Bronchial epithelial cell (primary cell): ENCODE results near the gene PTPRCAP. TPM values are rescaled to one million over a fixed set of nuclear protein-coding genes. Genes with fewer than 3 reads are reported as not detected.

Experiments used
- DNase-seq: peaks from one replicate; pipeline ENCODE4 v3.0.0-alpha.2; 2010; ENCODE audit warnings: low read depth
- FAIRE-seq: peaks from 2 replicates; lab custom pipeline; 2011; peaks lifted over from hg19 to GRCh38; lab: Jason Lieb, UNC
- H3K27me3 ChIP-seq: 2 replicates; pipeline ENCODE4 v1.5.1; 2011; ENCODE audit warnings: low read length; ENCODE audit not compliant: control insufficient read depth, insufficient read depth
- H3K36me3 ChIP-seq: 2 replicates; pipeline ENCODE4 v1.5.1; 2011; ENCODE audit warnings: low read length; ENCODE audit not compliant: control insufficient read depth, insufficient read depth
- H3K4me3 ChIP-seq: 2 replicates; pipeline ENCODE4 v1.5.1; 2011; ENCODE audit warnings: mild to moderate bottlenecking, low read depth, low read length, control low read depth
- total RNA-seq: library from RNA; depleted of rRNA; stranded (reverse); fragments of >200 nt; gene quantifications from 2 replicates; pipeline ENCODE4 v1.2.1, GENCODE V29; 2014
- TF ChIP-seq, protein P1 (sequence below): IDR thresholded peaks from 2 replicates; pipeline ENCODE4 v1.5.1; 2011; ENCODE audit warnings: mild to moderate bottlenecking, moderate library complexity, low read length, control low read depth, inconsistent platforms; ENCODE audit not compliant: insufficient read depth, severe bottlenecking

PTPRCAP gene
- total RNA-seq, 1 donor from 2014 or later: 0.26 TPM

DNA sequence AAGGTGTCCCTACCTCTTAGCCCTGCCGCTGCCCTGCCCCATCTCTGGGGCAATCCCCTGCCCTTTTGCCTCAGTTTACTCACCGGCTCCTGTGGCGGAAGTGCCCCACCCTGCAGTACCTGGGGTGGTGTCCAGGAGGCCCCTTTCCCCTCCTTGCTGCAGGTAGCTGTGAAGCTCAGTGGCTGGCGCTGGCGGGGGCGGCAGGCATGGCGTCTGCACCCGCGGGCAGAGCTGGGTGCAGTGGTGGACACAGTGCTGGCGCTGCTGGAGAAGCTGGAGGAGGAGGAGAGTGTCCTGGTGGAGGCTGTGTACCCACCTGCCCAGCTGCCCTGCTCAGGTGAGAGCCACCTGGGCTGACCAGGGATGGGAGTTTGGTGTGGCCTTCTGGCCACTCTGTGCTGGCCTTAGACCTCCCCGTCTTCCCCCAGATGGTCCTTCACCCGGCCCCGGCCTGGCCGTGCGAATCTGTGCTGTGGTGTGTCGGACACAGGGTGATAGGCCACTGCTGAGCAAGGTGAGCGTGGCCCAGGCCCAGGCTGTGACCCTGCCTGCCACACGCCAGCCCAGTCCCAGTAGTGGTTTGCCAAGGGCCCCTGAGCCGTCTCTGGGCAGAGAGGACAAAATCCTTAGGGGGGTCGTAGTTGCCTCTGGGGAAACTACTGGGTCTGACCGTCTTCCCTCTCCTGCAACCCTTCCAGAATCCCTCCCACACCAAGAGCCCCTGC, 18.0 kb downstream of the PTPRCAP start:
- no peak for DNase-seq
- H3K27me3 ChIP-seq: no peaks in the 10 kb centered on the region
- no peak overlapping the region for H3K4me3 ChIP-seq
- TF ChIP-seq, protein P1, sequence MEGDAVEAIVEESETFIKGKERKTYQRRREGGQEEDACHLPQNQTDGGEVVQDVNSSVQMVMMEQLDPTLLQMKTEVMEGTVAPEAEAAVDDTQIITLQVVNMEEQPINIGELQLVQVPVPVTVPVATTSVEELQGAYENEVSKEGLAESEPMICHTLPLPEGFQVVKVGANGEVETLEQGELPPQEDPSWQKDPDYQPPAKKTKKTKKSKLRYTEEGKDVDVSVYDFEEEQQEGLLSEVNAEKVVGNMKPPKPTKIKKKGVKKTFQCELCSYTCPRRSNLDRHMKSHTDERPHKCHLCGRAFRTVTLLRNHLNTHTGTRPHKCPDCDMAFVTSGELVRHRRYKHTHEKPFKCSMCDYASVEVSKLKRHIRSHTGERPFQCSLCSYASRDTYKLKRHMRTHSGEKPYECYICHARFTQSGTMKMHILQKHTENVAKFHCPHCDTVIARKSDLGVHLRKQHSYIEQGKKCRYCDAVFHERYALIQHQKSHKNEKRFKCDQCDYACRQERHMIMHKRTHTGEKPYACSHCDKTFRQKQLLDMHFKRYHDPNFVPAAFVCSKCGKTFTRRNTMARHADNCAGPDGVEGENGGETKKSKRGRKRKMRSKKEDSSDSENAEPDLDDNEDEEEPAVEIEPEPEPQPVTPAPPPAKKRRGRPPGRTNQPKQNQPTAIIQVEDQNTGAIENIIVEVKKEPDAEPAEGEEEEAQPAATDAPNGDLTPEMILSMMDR: no peak
- no peaks in the 10 kb centered on the region for H3K36me3 ChIP-seq
- no peak for FAIRE-seq

DNA sequence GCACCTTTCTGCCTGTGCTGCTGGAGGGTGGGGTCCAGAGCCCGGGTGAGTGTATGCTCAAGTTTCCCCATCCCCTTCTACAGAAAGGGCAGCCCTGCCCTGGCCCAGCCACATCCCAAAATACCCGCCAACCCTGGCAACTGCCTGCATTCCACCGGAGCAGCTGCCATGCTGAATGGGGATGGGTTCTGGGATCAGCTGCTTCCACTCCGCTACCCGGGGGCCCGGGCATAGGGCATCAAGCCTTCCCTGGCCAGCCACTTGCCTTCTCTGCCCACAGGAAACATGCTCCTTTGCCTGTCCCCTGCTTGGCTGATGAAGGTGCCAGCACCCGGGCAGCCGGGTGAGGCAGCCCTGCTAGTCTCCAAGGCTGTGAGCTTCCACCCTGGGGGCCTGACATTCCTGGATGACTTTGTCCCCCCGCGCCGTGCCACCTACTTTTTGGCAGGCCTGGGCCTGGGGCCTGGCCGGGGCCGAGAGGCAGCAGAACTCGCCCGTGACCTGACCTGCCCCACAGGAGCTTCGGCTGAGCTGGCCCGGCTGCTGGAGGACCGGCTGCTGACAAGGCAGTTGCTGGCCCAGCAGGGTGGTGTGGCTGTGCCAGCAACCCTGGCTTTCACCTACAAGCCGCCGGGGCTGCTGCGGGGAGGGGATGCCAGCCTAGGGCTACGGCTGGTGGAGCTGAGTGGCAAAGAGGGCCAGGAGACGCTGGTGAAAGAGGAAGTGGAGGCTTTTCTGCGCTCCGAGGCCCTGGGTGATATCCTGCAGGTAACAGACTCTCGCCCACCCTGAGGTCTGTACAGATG, 18.8 kb downstream of the PTPRCAP start:
- TF ChIP-seq, protein P1: no peak
- DNase-seq: no peak
- H3K36me3 ChIP-seq: no peaks in the 10 kb centered on the region
- no peak for FAIRE-seq
- H3K4me3 ChIP-seq: no peak overlapping the region
- no peaks in the 10 kb centered on the region for H3K27me3 ChIP-seq

DNA sequence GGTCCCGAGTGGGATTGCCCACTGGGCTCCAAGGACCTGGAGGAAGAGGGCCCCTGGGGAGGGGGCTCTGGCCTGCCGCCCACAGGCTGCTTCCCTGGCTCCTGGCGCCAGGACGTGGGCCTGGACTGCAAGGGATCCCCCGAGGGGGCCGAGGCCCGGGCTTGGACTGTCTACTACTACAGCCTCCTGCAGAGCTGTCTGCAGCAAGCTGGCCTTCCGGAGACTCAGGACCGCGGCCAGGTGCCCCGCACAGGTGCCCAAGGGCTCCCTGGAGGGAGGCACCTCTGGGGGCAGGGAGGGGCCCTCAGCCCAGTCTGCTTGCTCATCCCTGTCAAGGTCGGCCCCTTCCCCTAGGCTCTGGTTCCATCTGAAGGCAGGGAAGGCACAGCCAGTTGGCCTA, 20.1 kb downstream of the PTPRCAP start:
- Histone ChIP-seq H3K27me3 (no peaks in the 10 kb centered on the region), H3K4me3 (no peak overlapping the region), H3K36me3 (no peaks in the 10 kb centered on the region)
- TF ChIP-seq, protein P1: no peak
- DNase-seq (no peak), FAIRE-seq (no peak)

DNA sequence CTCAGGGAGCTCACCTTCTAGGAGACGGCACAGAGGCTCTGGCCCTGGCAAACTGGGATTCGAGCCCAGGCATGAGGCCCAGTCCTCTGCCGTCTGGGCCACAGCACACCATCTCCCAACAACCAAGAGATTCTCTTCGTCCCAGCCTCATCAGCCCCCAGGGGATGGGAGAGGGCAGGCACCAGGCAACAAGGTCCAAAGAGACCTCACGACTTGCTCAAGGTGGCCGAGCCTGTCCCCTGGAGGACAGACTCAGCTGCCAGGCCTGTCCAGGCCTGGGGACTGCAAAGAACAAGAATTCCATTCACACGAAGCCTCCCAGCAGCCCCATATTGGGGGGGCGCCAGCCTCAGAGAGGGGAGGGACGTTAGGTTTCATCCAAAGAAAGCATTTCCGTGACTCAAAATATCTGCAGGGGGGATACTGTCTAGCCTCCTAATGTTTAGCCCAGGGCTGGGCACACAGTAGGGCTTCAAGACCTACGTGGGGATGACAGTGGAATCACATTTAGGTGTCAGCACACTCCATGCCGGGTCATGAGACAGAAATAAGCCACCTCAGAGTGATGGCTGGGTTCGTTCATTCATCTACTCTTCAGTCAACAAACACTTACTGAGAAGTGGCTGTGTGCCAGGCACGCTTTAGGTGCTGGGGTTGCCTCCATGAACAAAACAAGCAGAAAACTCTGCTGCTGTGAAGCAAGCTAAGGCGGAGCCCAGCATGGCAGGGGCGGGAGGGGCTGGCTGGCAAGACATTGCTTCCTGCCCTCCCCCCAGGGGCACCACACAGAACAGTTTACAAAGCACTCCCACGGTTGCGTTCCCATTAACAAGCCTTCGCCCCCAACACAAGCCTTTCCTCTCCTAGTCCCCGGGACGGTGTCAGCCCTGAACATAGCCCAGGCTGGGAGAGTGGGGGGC, 20.8 kb downstream of the PTPRCAP start:
- FAIRE-seq: peak; percentile 89
- H3K4me3 ChIP-seq: no peak overlapping the region

More for the DNA sequence above, 20.8 kb downstream of the PTPRCAP start:
- TF ChIP-seq, protein P1: no peak
- no peaks in the 10 kb centered on the region for H3K36me3 ChIP-seq
- peak; percentile 57 for DNase-seq
- H3K27me3 ChIP-seq: peaks cover 3% of the 10 kb centered on the region
